A204.1 (cell line): ENCODE measurements around the gene CCND3.

ENCODE experiments used
- FAIRE-seq: peaks from 2 replicates; lab custom pipeline; 2012; peaks lifted over from hg19 to GRCh38; lab: Jason Lieb, UNC

The CCND3 gene

DNA sequence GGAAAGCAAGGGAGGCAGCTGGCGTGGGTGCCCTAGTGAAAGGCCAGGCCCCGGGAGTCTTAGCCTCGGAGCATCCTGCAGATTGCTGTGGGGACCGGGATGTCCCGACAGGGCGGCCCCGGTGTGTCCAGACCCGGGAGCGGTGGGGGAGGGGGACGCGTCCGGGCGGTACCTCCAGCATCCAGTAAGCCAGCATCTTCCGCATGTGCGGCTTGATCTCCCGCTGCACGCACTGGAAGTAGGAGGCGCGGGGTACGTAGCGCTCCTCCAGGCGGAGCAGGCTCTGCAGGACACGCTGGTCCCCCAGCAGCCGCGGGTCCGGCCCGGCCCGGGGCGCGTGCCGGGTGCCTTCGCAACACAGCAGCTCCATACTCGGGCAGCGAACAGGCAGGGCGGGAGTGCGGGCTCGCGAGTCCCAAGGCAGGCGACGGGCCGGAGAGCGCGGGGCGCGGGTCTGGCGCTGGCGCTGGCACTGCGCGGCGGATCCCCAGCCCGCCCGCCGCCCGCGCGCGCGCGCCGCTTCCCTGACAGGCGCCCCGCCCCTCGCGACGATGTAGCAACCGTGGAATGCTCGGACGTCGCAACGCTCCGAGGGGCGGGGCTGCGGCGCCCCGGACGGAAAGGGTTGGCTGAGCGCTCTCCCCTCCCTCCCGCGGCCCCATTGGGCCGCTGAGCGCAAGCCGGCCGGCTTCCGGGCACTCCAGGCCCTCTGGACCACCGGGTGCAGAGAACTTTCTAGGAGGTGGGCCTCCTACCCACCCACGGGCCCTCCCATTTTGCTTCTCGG is at the start of gene CCND3:
Gene CCND3, minus strand, starts transcription at position 529 of the 787 bp plus-strand sequence. Its CDS starts 159 bp downstream, at position 370.
- FAIRE-seq, result no peak

GRCh38 chr6:41986339-41986738 is 44.7 kb upstream of the CCND3 start:
- no peak for FAIRE-seq

DNA sequence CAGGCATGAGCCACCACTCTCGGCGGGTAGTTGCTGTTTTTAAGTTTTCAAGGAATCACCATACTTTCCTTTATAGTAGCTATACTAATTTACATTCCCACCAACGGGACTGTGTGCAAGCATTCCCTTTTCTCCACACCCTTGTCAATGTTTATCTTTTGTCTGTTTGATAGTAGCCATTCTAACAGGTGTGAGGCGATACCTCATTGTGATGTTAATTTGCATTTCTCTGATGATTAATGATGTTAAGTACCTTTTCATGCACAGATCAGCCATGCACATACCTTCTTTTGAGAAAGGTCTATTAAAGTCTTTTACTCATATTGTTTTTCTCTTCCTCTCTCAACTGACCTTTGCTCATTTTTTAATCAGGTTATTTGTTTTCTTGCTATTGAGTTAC is 43.0 kb upstream of the CCND3 start:
- no peak for FAIRE-seq

- no peak for FAIRE-seq
Measured at GRCh38 chr6:41976794-41977484, 35.3 kb upstream of the CCND3 start.

- no peak for FAIRE-seq
Measured at GRCh38 chr6:41975276-41975675, 33.7 kb upstream of the CCND3 start.

- no peak for FAIRE-seq
Measured at GRCh38 chr6:41974281-41974825, 32.7 kb upstream of the CCND3 start.

DNA sequence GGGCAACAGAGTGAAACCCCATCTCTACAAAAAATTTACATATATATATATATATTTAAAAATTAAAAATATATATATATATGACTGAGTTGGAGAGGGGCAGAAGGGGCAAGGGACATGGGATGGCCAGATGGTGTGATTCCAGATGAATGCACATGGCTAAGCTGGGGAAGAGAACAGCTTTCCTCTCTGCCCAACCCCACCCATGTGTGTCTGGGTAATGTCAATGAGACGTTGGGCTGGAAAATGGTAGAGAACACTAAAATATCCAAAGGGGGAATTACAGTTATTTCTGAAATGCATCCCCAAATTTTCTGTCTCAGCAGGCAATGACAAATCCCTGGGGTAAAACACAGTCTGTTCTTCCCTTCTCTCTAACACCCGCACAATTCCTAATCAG is 31.2 kb upstream of the CCND3 start:
- no peak for FAIRE-seq

DNA sequence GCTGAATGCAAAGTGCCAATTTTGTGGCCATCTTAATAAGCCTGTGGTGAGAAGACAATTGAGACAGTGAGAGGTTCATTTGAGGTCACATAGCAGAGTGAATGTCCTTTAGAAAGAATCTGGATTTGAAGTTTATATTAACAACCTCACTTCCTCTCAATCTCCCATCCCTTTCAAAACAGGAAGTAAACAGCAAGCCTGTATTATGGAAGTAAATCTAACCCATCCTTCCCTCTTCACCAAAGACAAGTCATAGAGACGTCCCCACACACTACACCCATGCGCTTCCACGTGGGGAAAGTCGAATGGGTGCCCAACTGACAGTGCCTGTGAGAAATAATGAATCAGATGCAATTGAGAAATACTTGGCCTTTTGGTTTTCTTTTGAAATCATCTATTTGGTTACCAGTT is 28.8 kb upstream of the CCND3 start:
- FAIRE-seq, result no peak

DNA sequence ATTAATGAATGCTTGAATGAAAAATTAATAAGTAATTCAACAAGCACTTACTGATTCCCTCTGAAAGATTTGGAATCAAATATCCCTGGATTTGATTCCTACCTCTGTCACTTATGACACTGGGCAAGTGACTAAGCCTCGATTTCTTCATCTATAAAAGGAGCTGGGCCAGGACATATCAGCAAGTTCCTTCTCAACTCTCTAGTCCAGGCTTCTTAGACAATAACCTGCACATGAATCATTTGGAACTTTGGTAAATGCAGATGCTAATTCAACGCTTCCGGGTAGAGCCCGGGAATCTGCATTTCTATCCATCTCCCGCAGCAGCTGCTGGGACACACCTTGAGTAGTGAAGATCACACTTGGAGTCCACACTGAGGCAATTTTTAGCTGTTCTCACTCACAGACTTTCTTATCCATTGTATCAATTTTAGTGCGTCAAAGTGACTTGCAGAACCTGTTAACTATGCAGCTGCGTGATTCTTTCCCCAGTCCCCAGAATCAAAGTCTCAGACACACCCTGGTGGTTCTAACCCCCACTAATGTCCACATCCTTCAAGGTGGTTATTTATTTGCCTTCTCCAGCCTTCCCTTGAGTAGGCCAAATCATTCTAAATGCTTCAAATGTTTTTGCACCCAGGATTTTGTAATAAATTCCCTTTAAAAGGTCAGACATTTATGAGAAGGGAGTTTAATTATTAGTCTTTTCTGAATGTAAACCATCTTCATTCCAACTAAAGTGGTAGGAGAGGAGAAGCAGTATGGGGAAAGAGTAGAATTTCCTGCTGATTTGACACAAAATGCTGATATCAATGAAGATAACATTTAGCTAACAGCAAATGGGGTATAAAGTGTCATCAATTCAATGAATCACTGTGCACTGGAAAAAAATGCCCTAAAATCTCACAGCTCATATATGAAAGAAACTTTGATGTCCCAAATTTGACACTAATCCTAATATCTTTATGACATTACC is 26.0 kb upstream of the CCND3 start:
- no peak for FAIRE-seq

DNA sequence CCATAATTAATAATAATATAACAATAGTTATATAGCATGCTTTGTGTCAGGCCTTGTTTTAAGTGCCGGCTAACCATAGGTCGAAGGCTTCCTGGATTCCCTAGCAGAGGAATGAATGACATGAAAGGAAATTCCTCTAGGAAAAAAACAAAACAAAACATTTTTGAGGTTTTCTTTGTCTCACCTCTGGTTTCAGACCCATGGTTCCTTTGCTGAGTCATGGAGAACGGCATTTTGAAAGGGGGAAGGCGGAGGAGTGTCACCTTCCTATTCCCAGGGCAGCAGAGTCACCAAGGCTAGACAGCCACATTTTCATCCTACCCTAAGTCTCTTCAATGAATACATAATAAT is 25.3 kb upstream of the CCND3 start:
- no peak for FAIRE-seq

DNA sequence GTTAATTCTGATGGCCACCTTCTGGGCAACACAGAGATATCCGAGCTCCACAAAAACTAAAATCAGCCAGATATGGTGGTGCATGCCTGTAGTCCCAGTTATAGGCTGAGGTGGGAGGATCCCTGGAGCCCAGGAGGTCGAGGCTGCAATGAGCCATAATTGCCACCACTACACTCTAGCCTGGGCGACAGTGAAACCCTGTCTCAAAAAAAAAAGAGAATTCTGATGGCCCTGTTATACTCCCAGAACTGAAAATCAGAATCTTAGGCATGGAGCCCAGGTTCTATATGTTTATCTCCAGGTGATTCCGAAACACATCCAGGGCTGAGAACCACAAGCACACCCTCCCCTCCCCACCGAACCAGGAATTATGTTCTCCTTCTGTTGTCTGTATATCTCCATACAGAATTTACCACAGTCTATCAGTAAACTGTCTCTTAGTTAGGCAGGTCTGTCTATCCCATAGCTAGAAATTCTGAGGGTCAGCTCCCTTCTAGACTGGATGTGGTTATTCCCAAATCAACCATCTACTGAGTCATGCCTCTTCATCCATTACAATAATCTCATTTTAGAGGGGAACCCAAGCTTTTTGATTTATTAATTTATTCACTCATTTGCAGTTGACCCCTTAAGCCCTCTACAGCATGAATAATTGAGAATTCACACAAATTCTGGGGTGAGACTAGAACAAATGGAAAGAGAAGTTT is 24.8 kb upstream of the CCND3 start:
- no peak for FAIRE-seq

DNA sequence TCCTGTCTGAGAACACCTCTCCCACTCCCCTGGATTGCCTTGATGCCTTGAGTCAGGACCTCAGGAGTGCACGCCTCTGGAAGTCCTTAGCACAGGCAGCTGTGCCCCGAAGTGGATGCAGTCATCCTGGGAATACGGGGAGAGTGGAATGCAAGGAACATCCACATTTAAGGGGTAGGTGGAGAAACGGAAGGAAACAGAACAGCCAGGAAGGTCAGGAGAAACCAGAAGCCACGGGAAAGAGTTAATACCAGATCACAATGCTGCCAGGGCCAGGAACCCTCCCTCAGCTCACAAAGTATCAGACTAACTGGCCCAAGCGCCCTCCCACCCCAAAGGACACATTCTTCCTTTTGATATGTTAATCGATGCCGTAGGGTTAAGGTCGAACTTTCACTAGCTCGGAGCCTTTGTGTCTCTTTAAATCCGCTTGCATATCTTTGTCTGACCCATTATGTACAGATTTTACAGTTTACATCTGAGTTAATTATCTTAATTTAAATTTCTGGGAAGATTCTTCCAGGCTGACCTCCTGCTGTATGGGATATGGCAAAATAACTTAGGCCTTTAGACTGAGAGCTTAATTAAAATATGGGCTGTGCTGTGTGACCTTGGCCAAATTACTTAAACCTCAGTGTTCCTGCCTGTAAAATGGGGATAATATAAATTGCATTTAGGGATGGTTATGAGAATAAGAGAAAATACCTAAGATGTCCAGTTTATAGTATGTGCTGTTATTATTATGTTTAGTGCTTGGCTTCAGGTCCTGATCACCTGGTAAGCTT is 24.0 kb upstream of the CCND3 start:
- FAIRE-seq, result no peak

DNA sequence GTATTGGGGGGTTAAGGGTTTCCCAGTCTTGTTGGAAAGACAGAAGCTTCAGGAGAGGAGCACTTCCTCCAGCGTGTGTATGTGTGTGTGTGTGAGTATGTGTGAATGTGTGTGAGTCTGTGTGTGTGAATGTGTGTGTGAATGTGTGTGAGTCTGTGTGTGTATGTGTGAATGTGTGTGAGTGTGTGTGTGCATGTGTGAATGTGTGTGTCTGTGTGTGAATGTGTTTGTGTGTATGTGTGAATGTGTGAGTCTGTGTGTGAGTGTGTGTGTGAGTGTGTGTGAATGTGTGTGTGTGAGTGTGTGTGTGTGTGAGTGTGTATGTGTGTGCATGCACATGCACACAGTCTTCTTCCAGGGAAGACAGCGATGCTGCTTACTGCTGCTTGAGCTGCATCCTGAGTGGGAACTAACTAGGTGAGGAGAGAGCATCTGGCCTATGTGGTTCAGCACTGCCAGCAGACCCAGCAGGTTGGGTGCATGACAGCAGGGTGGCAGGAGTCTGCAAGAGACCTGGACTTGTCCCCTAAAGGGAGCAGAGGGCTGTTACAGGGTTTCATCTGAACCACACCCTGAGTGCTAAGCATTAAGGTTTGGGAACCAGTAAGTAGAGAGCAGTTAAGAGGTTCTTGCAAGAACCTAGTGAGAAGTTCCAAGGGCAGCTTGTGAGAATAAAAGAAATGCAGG is 22.7 kb upstream of the CCND3 start:
- no peak for FAIRE-seq

- FAIRE-seq, result no peak
Measured at GRCh38 chr6:41963371-41963770, 21.8 kb upstream of the CCND3 start.

- no peak for FAIRE-seq
Measured at GRCh38 chr6:41960028-41960427, 18.4 kb upstream of the CCND3 start.

- no peak for FAIRE-seq
Measured at GRCh38 chr6:41958022-41958856, 16.6 kb upstream of the CCND3 start.

DNA sequence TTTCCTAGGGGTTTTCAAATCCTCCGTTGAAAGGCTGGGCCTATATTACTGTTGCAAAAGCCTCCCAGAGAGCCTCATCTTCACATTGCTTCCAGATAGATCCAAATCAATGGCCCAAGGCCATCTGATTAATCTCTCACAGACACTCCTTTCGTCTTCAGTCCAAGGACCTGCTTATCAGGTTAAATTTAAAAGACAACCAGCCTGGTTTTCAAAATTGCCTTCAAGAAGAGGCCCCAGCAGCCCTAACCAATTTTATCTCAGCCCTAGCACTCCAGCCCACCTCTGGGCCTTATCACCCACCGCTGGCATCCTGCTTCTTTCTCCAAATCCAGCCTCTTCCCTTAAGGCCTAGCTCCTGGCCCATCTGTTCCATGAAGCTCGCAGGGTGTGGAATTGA is 15.5 kb upstream of the CCND3 start:
- FAIRE-seq, result no peak

DNA sequence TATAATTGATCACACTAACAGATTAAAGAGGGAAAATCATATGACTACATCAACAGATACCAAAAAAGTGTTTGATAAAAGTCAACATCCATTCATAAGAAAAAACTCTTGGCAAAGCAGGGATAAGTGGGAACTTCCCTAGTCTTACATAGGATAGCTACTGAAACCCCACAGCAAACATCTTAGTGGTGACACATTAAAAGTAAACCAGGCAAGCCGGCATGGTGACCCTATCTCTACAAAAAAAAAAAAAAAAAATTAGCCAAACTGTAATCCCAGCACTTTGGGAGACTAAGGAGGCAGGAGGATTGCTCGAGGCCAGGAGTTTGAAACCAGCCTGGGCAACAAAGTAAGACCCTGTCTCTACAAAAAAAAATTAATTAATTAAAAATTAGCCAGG is 13.8 kb upstream of the CCND3 start:
- no peak for FAIRE-seq

- no peak for FAIRE-seq
Measured at GRCh38 chr6:41954668-41955067, 13.1 kb upstream of the CCND3 start.
